Measurements from ENCODE around the gene ALX3.
"Not testable (repeated sequence)": the region's sequence is repeated elsewhere in the genome, so short reads cannot be mapped to it uniquely, and the experiment has no call there.

ALX3 gene

DNA sequence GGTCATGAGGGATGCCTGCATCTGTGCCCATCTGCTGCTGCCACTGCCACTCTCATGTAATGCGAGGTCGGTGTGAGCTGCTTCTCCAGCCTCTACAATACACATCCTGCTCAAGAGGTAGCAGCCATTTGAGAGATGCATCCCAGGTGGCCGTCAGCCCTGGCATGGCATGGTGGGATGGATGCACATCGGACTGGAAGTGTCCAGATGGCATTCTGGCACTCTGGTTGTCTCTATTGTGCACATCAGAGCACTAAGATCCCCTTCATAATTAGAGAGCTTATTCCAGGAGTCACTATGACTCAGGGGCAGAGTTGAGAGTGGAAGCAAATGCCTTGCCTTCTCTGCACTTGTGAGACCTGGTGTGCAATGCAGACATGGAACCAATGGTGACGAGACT lies 32.2 kb downstream of the ALX3 start:
- no peak for DNase-seq

GRCh38 chr1:110035236-110035752 lies 35.2 kb downstream of the ALX3 start:
- no peak for DNase-seq

DNA sequence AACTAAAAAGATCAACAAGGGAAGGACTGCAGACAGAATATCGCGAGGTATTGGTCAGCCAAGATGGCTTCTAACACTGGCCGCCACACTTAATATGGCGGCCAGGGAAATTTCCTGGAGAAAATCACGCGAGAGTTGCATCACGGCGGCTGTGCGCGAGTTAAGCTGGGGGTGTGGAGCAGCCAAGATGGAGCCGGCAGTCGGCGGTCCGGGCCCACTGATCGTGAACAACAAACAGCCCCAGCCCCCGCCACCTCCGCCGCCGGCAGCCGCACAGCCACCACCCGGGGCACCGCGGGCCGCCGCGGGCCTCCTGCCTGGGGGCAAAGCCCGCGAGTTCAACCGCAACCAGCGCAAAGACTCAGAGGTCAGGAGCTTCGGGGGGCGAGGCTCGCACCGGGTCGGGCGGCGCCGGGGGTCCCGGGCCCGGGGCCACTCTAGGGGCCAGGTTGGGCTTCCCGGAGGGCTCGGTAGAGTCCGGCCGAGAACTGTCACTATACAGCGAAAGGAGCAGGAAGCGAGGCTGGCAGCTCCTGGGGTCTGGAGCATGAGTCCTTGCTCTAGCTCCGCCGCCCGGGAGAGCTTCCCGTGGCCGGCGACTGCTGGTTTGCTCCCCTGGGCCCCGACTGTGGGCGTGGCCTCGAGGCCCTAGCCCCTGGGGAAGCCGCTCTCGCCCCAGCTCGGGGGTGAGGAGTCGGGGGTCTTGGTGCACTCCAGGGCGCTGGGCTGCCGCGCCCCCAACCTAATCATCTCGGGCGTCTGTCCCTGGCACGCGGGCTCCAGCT lies 35.8 kb downstream of the ALX3 start, which contains the start of gene STRIP1:
STRIP1 (plus strand) TSS at position 174 of the 785 bp plus-strand sequence; CDS start at position 188, 14 bp downstream.
- DNase-seq = peak; percentile 82

DNA sequence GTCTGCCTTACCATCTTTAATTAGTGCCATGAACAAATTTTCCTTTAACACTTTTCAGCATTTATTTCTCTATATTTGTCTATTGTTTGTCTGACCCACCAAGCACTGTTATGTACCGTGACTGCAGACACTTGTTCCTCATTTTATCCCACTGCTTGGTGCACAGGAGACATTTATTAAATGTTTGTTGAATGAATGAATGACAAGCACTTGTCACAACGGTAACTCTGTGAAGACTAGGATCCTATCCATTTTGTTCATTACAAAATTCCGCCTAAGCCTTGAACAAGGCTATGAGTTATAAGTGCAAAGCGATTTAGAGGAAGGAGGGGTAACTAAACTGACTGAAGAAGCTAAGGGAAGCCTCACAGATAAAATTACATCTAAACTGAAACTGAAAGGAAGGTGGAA lies 36.4 kb downstream of the ALX3 start:
- no peak for DNase-seq

- no peak for DNase-seq
Observed at GRCh38 chr1:110033421-110033820, 37.1 kb downstream of the ALX3 start.

DNA sequence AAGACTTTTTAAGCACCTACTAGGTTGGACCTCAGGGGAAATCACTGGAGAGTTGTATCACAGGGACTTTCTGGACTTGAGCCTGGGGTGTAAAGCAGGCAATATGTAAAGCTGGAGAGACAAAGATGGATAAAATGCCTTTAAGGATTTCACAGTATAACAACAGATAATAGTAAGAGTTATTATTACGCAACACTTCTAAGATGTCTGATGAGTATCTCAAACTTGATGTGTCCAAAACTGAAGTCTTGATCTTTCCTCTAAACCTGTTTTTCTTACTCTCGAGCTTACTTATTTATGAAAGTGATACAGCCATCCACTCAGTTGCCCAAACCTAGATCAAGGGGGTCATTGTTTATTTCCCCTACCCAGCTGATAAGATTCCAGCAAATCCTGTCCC lies 38.1 kb downstream of the ALX3 start:
- DNase-seq = no peak

DNA sequence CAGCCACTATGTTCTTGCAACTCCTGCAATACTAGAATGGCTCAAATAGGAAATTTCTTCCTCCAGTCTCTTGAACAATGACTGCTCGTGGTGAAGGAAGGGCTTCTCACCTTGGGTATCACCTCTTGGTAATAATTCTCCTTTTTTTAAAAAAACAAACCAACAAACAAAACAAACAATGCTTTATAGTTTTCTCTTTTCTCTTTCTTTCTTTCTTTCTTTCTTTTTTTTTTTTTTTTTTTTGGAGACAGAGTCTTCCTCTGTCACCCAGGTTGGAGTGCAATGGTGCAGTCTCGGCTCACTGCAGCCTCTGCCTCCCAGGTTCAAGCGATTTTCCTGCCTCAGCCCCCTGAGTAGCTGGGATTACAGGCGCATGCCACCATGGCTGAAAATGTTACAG lies 39.8 kb downstream of the ALX3 start:
- DNase-seq = not testable (repeated sequence)

DNA sequence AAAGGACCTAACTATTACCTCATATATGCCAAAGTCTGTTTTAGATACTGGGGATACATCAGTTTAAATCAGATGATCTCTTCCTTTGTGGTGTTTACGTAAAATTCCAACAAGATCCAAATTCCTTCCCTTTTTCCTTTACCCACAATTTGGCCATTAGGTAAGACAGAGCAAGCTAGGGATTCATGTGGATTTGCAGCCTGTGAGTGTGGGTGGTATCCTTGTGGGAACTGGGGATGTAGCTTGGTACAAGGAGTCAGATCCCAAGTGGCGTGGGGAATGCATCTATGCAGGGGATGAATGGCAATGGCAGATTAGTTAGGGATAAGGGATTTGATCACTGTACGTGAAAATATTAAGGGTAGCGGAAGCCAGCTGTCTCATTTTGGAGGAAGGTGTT lies 45.9 kb downstream of the ALX3 start:
- DNase-seq = no peak

GRCh38 chr1:110021285-110021684 lies 49.2 kb downstream of the ALX3 start:
- DNase-seq = no peak

DNA sequence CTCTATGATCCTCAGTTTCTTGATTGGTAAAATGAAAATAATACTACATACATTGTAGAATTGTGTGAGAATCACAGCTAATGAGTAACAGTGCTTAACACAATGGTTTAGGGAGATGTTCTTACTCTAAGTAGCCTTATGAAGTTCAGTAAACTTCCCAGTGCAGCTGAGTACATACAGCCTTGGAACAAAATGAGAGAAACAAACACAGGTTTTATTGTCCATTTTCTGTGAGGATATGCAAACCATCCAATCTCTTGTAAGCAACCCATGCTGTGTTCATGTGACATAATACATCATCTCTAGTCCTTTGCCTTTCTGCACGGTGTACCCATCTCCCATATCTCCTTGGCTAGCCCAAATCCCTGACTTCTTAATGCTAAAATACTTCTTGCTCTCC lies 50.7 kb downstream of the ALX3 start:
- no peak for DNase-seq

DNA sequence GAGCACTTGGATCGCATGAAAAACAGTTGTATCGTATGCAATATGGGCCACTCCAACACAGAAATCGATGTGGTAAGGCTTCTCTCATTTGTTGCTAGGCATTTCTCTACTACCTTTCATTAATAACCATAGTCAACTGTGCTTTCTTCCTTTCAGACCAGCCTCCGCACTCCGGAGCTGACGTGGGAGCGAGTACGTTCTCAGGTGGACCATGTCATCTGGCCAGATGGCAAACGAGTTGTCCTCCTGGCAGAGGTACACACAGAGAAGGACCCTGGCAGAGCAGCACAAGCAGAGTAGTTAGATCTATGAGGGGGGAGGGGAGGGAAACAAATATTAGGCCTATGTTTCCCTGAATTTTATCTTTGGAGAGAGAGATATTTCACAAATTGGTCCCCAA lies 52.1 kb downstream of the ALX3 start:
- DNase-seq = no peak

DNA sequence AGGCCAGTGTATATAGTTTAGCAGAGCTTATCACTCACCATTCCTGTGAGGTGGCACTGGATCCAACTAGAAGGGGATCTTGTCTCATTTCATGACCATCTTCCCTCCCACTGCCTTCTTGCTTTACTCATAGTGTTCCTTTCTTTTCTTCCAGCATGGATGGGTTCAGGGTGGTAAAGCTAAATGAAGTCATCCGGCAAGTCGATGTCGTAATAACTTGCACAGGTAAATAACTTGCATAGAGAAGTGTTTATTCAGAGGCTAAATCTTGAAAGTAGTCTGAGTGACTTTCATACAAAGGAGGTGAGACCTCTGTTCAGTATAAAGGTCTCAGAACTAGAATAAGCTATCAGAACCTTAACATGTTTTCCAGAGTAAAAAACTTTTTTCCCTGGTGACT lies 52.7 kb downstream of the ALX3 start:
- DNase-seq = no peak

DNA sequence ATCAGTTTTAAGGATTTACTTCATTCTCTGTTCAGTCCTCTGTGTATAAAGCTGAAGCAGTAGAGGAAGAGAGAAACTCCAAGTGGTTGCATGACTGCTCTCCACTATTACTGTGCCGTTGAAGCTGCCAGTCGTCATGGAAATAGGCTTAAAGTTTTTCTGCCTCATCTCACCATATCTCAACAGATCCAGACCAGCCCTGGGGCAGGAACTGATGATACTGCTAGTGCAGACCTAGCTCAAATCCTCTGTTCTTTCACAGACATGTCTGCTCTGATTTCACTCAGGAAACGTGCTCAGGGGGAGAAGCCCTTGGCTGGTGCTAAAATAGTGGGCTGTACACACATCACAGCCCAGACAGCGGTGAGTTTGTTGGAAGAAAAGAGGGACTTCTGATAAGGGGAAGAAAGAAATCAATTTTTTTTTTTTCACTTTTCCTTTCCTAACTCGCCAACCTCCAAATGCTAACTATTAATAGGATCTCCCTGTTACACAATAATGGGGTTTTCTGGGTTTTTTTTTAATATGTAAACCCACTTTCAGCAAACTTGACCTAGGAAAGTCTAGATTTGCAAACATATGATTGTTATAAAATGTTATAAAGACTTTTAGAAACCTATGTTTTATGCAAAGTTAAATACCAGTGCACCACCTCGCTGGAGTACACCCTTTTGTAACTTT lies 58.2 kb downstream of the ALX3 start:
- no peak for DNase-seq

- no peak for DNase-seq
Observed at GRCh38 chr1:110011527-110012041, 58.9 kb downstream of the ALX3 start.
